GM19452 (cell line): ENCODE measurements around the gene JSRP1.

Source experiments
- ATAC-seq: cut with Tn5 transposase; IDR thresholded peaks from one replicate; pipeline ENCODE4 v1.9.1; 2021; ENCODE audit not compliant: unreplicated experiment

The JSRP1 gene

GRCh38 chr19:2255982-2256685 lies at the start of gene JSRP1:
TSS of gene JSRP1 (minus strand) at chr19:2256417. CDS start at chr19:2255314, 1,103 bp downstream.
- ATAC-seq: no peak

- ATAC-seq: no peak
These were observed 49.4 kb upstream of the JSRP1 start for GRCh38 chr19:2305452-2306280.

- no peak for ATAC-seq
These were observed 47.1 kb upstream of the JSRP1 start for GRCh38 chr19:2303211-2303798.

- no peak for ATAC-seq
These were observed 46.3 kb upstream of the JSRP1 start for GRCh38 chr19:2302319-2303210.

GRCh38 chr19:2300533-2300932 lies 44.3 kb upstream of the JSRP1 start:
- ATAC-seq: no peak

- no peak for ATAC-seq
These were observed 39.9 kb upstream of the JSRP1 start for GRCh38 chr19:2296141-2296540.

- no peak for ATAC-seq
These were observed 38.6 kb upstream of the JSRP1 start for GRCh38 chr19:2294687-2295335.

- no peak for ATAC-seq
These were observed 35.1 kb upstream of the JSRP1 start for GRCh38 chr19:2291185-2291751.

- ATAC-seq: no peak
These were observed 34.4 kb upstream of the JSRP1 start for GRCh38 chr19:2290441-2291184.

- ATAC-seq: no peak
These were observed 33.7 kb upstream of the JSRP1 start for GRCh38 chr19:2289714-2290435.

GRCh38 chr19:2288818-2289713 lies 32.8 kb upstream of the JSRP1 start:
- ATAC-seq: no peak

- no peak for ATAC-seq
These were observed 32.2 kb upstream of the JSRP1 start for GRCh38 chr19:2288338-2288817.

GRCh38 chr19:2287585-2288337 lies 31.5 kb upstream of the JSRP1 start:
- ATAC-seq: no peak

GRCh38 chr19:2286402-2287140 lies 30.4 kb upstream of the JSRP1 start:
- no peak for ATAC-seq

- ATAC-seq: no peak
These were observed 27.8 kb upstream of the JSRP1 start for GRCh38 chr19:2283835-2284507.

GRCh38 chr19:2282862-2283237 lies 26.6 kb upstream of the JSRP1 start:
- ATAC-seq: no peak
